Dermis blood vessel endothelial cell (primary cell): ENCODE results near the gene DNAJC13. TPM values are rescaled to one million over a fixed set of nuclear protein-coding genes. Genes with fewer than 3 reads are reported as not detected.
A peak's percentile ranks its signal among the peaks of the same experiment; 100 is the strongest.

Source experiments
- DNase-seq: peaks from one replicate; pipeline ENCODE4 v3.0.0; 2010
- total RNA-seq: library from RNA; depleted of rRNA; stranded (reverse); fragments of >200 nt; gene quantifications from 2 replicates; pipeline ENCODE4 v1.2.3, GENCODE V29; 2014

DNAJC13 gene
- total RNA-seq, 1 donor from 2014 or later = 71.6 TPM

DNA sequence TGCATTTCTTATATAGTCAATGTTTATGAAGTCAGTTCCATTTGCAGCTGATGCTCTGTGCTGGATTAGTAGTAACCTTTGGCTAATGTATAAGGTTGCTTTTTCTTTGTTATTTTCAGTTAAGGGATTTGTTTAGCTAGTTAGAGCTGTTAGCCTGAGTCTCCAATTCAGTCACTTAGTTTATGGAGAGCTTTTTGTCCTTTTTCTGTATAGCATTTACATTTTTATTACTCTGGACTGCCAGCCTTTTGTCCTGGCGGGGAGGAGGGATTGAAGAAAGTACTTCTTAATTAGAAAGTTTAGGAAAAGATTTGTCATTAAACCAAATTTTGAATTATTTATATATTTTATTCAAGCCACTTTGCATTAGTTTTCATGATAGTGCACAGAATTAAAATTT is 52.0 kb downstream of the DNAJC13 start:
- no peak for DNase-seq

- DNase-seq = no peak
Measured at GRCh38 chr3:132486099-132486498, 68.8 kb downstream of the DNAJC13 start.

DNA sequence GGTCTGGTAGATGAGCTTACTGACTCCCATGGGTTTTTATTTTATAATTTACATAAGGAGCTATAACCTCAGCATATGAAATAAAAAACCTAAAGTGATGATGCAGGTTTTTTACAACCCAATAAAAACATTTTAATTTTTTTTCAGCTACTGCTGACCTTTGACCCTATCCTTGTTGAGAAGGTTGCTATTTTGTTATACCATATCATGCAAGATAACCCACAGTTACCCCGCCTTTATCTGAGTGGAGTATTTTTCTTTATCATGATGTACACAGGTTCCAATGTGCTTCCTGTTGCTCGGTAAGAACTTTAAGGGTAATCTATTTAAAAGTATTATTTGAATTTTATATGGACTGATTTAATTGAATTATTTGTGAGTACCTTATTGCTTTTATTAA is 70.8 kb downstream of the DNAJC13 start:
- no peak for DNase-seq

- DNase-seq = no peak
Measured at GRCh38 chr3:132499071-132499470, 81.8 kb downstream of the DNAJC13 start.

- DNase-seq = no peak
Measured at GRCh38 chr3:132503559-132503958, 86.3 kb downstream of the DNAJC13 start.

- DNase-seq = no peak
Measured at GRCh38 chr3:132504375-132504933, 87.2 kb downstream of the DNAJC13 start.

DNA sequence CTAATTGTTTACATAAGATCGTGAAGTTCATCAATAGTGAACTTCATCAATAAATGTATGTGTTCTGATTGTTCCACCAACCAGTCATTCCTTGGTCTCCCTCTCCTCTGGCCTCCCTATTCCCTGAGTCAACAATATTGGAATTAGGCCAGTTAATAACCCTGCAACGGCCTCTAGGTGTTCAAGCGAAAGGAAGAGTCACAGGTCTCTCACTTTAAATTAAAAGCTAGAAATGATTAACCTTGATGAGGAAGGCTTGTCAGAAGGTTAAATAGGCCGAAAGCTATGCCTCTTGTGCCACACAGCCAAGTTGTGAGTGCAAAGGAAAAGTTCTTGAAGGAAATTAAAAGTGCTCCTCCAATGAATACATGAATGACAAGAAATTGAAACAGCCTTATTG is 90.4 kb downstream of the DNAJC13 start:
- DNase-seq = no peak

GRCh38 chr3:132509096-132509495 is 91.8 kb downstream of the DNAJC13 start:
- no peak for DNase-seq

DNA sequence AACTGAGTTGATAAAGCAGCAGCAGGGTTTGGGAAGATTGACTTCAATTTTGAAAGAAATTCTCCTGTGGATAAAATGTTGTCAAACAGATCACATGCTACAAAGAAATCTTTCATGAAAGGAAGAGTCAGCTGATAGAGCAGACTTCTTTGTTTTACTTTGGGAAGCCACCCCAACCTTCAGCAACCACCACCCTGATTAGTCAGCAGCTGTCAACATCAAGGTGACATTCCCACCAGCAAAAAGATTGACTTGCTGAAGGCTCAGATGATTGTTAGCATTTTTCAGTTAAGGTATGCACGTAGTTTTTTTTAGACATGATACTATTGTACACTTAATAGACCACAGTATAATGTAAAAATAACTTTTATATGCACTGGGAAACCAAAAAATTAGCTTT is 92.2 kb downstream of the DNAJC13 start:
- DNase-seq = no peak

- no peak for DNase-seq
Measured at GRCh38 chr3:132513057-132513456, 95.8 kb downstream of the DNAJC13 start.

DNA sequence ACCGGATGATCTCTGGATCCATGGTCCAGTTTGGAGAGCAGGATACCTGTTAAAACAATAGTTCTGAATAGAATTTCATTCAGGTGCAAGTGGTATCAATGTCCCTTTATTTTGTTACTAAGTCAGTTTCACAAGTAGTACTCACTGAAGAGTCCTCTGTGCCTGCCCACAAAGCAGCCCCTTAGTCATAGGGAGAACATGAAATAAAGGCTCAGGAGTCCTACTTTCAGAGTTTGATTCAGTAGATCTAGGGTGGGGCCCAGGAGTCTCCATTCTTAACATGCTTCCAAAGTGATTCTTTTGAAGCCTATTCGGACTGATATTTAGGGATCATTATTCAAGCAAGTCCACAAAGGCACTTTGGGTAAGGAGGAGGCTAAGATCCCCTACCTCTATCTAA is 100.0 kb downstream of the DNAJC13 start:
- DNase-seq = no peak

- DNase-seq = no peak
Measured at GRCh38 chr3:132519914-132520313, 102.6 kb downstream of the DNAJC13 start.

DNA sequence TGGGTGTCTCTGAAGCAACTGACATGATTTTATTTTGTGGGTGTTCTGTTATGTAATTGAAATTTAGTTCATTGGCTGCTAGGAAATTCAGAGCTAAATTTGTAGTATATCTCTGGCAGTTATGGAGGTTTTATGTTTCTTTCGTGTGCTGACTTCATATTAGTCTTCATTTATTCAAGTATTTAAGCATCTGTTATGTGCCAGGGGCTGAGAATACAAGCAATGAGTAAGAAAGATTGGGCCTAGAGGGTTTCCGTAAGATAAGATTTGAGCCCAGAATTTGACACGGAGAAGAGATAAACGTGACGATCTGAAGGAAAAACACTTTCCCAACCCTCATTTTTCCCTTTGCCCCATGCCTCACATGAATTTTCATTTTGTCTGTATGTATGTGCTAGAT is 104.6 kb downstream of the DNAJC13 start:
- no peak for DNase-seq

GRCh38 chr3:132522353-132522752 is 105.1 kb downstream of the DNAJC13 start:
- DNase-seq = no peak

GRCh38 chr3:132530624-132531023 is 113.3 kb downstream of the DNAJC13 start:
- DNase-seq = no peak

- peak; percentile 93 for DNase-seq
Measured at GRCh38 chr3:132535575-132536441, 118.5 kb downstream of the DNAJC13 start.

GRCh38 chr3:132536442-132537153 is 119.3 kb downstream of the DNAJC13 start:
- DNase-seq = peak; percentile 25

GRCh38 chr3:132537297-132537696 is 120.0 kb downstream of the DNAJC13 start:
- no peak for DNase-seq

GRCh38 chr3:132538072-132538471 is 120.8 kb downstream of the DNAJC13 start:
- DNase-seq = no peak

GRCh38 chr3:132539681-132540080 is 122.4 kb downstream of the DNAJC13 start:
- DNase-seq = no peak

DNA sequence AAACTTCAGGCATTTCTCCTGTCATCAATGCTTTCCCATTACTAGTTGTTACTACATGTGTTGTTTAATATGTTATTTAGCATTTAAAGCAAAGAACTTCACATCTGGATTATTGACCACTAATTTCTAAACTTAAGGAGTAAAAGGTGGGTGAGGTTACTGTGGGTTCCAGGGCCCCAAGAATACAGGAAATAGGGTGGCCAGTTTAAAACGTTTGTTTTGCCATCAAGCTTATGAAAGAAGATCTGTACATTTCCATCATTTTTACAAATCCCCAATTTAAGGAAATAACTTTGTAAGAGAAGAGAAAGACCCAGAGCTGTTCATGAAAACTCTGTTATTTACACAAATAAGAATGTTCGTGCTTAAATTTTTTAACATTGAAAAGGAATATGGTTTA is 125.3 kb downstream of the DNAJC13 start:
- DNase-seq = no peak

- DNase-seq = peak; percentile 65
Measured at GRCh38 chr3:132543011-132543739, 125.9 kb downstream of the DNAJC13 start.

DNA sequence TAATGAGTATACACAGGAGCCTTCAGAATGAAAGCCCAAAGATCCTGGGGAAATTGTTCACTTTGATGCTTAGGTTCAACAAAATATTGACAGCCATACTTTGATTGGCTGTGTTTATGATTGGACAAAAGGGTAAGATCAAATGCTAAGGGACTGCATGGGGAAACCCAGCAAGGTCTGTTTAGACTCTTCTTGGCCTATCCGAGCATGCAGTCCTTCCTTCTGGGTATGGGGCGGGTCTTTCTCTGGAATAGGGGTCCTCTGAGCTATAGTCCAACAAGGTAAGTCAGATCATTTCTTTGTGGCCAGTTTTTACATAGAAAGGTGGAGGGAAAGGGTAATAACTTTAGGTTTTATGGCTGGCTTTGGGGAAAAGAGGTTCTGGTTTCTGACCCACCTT is 126.8 kb downstream of the DNAJC13 start:
- DNase-seq = no peak
